ENCODE measurements around the gene KIF13A.

DNA sequence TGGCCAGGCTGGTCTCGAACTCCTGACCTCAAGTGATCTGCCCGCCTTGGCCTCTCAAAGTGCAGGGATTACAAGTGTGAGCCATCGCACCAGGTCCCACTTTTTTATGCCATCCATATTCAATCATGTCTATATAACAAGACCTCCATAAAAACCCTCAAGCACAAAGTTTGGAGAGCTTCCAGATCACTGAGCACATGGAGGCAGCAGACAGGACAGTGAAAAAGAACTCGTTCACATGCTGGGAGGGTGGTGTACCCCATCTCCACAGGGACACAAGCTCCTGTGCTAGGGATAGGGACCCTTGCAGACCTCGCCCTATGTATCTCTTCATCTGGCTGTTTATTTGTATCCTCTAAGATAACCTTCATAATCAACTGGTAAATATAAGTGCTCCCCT lies 30.3 kb downstream of the KIF13A start:
- TF ChIP-seq POLR2A (conservative IDR thresholded peaks at IDR 0.05) (no peak), ZBTB7A (IDR thresholded peaks at IDR 0.05; ENCODE audit: borderline replicate concordance, control insufficient read depth, low read depth, low read length) (no peak), HOXB6 (CRISPR knock-in tag; IDR thresholded peaks at IDR 0.05; ENCODE audit: borderline replicate concordance) (no peak)
- TF ChIP-seq, protein P1, sequence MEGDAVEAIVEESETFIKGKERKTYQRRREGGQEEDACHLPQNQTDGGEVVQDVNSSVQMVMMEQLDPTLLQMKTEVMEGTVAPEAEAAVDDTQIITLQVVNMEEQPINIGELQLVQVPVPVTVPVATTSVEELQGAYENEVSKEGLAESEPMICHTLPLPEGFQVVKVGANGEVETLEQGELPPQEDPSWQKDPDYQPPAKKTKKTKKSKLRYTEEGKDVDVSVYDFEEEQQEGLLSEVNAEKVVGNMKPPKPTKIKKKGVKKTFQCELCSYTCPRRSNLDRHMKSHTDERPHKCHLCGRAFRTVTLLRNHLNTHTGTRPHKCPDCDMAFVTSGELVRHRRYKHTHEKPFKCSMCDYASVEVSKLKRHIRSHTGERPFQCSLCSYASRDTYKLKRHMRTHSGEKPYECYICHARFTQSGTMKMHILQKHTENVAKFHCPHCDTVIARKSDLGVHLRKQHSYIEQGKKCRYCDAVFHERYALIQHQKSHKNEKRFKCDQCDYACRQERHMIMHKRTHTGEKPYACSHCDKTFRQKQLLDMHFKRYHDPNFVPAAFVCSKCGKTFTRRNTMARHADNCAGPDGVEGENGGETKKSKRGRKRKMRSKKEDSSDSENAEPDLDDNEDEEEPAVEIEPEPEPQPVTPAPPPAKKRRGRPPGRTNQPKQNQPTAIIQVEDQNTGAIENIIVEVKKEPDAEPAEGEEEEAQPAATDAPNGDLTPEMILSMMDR (IDR thresholded peaks at IDR 0.05 in 2 of 3, conservative IDR thresholded peaks at IDR 0.05 in 1 of 3; ENCODE audit: insufficient read depth in 2 of 3, low read depth in 1 of 3, low read length in 3 of 3): no peak
